SKM-1 treated with dmso at 0.1 percent for 144 hours (cell line): ENCODE data around the gene PTOV1.

Source experiments
- DNase-seq: peaks from one replicate; lab custom pipeline; 2025; ENCODE audit not compliant: unreplicated experiment; lab: John Stamatoyannopoulos, UW

The PTOV1 gene

DNA sequence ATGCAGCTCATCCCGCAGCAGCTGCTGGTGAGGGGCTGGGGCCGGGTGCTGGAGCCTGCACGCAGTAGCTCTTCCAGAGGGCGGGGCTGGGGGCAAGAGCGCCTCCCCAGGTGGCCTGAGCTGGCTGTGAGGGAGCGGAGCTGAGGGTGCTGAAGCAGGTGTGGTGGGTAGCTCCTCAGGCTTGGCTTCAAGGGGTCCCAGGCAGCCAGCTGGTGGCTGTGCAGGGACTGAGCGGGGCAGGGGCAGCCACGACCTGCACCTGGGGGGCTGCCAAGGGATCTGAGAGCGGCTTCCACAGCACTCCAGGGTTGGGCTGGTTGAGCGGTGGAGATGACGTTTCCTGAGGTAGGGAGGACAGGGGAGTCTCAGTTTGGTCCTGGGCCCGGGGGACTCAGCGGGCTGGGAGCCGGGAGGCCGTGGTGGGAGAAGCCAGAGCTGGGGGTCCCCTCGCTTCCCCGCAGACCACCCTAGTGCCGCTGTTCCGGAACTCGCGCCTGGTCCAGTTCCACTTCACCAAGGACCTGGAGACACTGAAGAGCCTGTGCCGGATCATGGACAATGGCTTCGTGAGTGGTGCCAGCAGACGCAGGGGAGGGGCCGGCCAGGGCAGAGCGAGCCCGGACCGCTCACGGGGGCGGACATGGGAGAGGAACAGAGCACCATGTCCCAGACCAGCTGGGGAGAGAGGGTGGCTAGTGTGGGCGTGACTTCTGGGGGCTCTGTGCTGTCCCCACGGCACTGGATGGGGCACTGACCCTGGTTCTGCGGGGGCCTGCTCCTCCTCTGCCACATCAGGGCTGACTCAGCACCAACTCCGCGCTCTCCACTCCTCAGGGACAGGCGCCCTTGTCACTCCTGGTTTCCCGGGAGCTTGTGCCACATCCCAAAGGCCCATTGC is 7.4 kb downstream of the PTOV1 start:
- DNase-seq = no peak

DNA sequence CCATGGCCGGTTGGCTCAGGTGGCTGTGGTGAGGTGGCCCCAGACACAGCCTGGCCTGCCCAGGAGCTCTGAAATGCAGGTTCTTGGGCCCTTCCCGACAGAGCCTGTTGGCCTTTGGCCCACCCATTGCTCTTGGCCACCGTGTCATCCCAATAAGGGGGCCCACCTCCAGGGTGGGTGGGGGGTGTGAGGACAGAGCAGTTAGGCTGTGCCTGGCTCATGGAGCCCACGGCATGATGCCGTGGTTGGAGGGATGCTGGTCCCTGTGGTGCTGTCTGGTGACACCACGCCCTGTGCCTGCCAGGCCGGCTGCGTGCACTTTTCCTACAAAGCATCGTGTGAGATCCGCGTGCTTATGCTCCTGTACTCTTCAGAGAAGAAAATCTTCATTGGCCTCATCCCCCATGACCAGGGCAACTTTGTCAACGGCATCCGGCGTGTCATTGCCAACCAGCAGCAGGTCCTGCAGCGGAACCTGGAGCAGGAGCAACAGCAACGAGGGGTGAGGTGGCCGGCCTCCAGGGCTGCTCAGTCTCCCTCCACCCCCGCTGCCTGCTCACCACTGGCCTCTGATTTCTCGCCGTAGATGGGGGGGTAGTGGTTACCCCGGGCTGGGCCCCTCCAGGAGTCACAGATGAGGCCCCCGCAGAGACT is 8.8 kb downstream of the PTOV1 start:
- no peak for DNase-seq

DNA sequence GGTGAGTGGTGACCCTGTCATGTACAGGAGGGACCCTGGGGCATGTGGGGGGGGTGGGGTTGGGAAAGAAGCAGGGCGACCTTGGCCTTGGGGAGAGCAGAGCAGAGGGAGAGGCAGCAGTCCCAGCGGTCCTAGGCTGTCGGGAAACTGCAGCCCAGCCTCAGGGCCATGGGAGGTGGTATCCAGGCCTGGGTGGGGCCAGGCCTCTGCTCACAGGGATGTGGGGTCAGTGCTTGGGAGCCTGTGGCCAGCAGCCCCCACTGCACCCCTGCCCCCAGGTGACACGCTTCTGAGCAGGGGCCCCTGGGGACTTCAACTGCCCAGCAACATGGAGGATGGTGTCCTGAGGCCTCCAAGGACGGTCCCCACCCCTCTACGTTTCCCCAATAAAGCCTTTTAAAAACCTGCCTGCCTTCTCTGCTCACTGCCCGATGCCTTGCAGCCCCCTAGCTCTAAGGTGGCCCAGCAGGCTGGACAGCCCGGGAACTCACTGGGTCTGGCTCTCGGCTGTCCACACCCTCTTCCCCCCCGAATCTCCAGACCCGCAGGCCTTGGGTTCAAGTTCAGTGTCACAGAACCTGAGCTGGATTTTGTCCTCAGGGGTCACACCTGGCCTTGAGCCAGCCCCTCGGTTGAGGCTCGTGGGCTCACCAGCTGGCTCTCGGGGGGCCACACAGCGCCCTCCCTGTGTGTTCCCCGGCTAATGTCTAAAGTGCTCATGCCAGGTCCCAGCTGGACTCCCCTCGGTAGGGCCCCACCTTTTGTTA is 9.6 kb downstream of the PTOV1 start:
- no peak for DNase-seq

DNA sequence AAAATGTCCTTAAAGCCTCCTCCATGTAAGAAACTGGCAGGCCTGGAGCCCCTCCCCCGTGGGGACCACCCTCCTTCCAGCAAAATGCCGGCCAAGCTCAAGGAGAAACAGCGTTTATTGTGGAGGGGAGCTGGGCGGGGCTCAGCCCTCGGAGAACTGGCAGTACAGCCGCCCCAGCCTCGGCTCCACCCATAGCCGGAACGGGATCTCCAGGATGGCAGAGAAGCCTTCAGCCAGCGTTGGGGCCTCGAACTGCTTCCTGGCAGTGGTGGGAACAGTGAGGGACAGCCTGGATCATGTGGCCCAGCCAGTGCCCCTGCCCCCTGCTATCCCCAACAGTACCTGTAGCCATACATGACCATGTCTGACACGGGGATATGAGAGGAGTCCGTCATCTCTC is 10.1 kb downstream of the PTOV1 start:
- no peak for DNase-seq

DNA sequence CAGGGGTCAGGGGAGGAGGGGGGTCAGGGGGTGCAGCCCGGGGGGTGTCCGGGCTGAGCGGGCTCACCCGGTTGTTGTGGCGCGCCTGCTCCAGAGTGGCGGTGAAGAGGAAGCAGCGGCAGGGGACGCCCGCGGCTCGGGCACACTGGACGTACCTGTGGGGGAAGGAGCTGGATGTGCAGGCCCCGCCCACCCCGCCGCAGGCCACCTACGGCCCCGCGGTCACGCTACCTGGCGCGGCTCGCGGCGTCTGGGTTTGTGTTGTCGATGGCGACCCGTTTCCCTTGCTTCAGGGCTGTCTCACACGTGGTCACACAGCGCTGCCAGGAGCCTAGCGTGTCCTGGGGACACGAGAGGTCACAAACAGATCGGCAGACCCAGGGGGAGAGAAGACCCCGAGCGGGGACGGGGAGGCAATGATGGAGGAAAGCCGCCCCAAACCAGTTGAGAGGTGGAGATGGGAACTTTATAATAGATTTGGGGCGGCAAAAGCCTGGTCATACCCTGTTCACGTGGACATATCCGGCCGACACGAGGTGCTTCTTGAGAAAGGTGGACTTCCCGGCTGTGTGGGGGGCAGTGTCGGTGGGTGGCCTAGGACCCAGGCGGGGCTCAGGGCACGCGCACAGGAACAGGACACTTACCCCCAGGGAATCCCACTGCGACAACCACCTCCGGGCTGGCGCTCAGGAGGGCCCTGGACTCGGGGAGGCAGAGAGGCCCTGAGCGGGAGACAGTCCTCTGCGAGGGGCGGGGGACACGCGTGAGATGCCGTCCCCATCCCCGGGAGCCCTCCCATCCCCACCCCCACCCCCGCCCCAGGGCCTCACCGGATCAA is 10.8 kb downstream of the PTOV1 start:
- DNase-seq = no peak

DNA sequence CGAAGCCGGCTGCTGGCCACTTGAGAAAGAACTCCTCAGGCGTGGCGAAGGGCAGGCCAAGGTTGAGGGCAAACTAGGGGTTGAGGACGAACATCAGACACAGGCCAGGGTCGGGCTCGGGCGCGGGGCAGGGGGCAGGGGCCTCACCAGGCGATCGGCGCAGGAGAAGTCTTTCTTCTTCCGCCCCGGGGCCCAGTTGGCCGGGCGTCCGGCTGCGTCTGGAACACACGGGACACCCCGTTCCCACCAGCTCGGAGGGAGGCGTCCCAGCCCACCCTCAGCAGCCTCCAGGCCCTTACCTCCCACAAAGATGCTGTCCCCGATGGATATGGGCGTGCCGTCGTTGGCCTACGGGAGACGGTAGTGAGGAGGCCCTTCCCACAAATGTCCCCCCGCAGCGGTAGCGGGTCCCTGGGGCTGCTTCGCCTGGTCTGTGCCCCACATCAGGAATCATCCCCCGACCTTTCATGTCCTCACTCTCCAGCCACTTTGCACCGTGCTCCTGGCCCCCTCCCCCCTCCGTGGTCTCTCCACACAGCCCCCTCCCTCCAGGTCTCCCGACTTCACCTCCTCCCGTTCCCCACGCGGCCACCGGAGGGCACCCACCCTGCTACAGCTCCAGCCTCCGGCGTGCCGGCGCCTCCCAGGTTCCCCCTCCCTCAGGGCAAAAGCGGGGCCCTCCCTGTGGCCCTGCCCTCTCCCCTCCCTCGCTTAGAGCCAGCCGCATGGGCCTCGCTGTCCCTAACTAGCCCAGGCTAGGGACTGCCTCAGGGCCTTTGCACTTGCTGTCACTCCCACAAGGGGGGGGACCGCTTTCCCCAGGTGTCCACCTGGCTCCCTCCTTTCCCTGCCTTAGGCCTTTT is 11.7 kb downstream of the PTOV1 start:
- DNase-seq = no peak

DNA sequence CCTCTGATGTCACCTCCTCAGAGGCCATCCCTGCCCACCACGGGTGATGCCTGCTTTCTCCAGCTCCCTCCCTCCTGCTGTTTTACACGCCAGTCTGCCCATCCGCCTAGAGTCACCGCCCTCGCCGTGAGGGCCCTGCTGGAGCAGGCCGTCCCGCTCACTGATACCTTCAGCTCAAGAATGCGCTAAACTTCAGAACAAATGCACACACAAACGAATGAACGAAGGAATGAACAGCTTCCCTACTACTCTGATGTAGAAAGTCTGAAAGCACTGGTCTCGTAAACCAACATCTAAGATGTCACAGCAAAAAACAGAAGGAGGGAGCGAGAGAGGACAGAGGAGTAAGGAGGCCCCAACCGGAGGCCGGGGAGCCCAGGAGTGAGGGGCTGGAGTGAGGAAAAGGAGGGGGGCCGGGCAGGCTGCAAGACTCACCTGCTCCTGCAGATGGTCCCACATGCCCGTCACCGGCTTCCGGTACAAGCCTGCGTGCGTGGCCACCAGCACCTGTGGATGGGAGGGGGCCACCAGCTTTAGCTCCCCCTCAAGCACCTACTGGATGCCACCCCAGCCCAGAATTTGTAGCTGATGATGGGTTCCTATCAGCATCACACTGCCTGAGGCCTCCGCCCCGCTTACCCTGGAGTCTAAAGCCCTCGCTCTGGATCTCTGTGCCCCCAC is 12.4 kb downstream of the PTOV1 start:
- no peak for DNase-seq

DNA sequence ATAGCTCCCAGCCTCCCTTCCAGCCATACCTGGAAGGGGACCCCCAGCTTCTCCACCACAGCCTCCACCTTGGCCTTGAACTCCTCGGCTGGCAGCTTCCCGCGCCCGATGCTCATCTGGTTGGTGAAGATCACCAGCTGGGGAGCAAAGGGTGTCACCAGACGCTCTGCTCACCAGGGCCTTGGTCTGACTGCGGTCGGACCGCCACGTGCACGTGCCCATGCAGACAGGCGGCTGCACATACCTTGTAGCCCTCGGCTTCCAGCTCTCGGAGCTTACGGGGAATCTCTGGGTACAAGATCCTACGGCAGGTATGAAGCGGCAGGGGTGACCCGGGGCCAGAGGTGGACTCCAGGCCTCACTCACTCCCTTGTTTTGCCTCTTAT is 13.0 kb downstream of the PTOV1 start:
- no peak for DNase-seq

DNA sequence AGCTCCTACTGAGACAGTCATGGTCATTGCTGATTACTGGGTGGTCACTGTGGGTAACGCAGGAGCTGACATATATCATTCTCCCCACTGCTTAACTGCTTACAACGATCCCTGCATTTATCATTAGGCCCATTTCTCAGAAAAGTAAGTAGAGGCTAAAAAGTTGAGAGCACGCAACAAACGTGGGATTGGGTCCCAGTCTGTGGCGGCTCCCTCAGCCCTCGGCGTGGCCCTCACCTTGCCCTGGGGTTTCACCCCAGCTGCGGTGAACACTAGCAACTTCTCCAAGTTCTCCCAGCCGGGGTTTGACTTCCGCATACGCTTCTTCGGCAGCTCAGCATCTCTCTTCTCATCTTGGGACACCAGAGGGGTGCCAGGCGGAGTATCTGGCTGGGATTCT is 13.9 kb downstream of the PTOV1 start:
- no peak for DNase-seq

DNA sequence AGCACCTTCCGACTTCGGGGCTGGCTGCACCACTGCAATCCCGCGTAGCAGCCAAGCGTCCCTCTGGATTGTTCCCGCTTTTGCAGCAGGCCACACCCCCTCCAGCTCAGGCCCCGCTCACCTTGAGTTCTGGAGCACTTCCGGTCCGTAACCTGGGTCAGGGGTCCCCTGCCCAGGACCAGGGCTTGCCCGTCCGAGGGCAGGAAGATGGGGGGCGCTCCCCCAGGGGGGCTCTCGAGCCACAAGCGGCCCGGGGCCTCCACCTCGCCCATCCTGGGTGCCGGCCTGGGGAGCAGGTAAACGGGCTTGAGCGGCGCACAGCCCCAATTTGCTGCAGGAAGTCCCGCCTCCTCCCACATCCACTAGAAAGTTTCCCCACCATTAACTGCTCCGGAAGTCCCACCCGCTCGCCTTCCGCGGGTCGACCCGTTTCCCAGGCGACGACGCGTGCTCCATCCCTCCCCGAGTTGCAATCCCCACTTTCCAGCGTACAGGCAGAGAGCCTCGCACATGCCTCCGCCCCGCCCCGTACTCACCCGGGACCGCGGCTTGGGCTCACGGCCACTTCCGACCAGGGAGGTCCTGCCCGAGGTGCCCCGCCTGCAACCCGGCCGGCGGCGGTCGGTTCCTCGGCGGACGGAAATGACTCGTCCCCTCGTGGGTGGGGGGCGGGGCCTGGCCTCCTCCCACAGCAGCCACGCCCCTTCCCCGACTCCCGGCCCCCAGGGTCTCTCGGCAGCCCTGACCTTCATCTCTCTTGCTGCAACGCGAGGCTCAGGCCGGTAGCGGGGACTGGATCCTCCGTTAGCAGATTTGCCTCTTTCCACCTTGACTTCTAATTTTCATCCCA is 16.2 kb downstream of the PTOV1 start, which contains the start of gene PNKP:
PNKP (minus strand) TSS at position 644 of the 850 bp plus-strand sequence; CDS start at position 272, 372 bp downstream.
- peak; percentile 56 for DNase-seq

DNA sequence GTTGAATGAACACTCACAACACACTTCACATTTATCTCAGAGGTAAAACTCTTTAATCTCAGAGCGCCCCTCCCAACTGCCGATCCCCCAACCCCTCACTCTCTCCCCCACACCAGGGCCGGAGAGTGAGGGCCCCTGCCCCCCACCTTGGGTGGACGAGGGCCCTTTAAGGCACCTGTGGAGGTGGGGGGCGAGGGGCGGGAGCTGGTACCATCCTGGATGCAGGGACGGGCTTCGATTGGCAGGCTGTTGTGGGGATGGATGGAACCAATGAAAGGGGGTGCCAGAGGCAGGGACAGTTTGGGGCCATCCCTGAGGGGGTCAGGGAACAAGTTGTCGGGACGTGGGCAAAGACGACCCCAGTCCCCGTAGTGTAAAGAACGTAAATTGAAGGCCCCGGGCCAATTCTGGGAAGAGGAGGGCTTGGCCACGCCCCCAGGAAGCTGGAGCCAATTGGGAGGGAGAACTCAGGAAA is 18.1 kb downstream of the PTOV1 start:
- DNase-seq = no peak

DNA sequence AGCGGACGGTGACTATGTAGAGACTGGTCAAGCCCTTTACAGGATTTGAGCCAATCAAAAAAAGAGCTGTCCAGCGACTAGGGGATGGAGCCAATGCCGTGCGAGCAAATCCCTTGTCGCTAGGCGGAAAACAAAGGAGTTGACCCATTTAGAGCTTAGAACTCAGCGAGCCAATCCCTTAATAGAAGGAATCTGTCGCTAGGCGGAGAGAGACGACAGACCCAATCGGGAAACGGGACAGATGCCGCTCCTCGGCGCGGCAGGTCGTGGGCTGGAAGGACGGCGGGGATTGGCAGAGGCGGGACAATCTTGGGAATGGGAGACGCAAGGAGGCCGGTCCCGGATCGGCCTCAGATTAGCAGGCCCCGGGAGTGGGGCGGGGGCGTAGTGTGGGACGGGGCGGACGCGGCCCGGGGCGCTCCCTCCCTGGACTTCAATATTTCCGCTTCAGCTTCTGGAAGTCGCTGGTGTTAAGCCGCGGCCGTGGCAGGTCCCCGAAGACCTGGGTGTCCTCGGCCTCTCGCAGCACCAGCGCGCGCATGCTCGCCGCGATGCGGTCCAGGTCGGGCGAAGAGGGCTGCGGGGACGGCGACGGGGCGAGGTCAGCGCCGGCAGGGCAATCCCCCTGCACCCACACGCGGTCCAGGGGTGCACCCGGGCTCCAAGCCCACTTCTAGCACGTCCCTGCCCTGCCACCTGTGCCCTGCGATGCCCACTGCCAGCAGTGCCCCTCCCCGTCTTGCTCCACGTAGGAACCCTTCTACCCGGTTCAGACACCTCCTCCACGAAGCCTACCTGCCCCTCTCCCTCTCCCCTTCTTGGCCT is 18.7 kb downstream of the PTOV1 start:
- DNase-seq = peak; percentile 95

DNA sequence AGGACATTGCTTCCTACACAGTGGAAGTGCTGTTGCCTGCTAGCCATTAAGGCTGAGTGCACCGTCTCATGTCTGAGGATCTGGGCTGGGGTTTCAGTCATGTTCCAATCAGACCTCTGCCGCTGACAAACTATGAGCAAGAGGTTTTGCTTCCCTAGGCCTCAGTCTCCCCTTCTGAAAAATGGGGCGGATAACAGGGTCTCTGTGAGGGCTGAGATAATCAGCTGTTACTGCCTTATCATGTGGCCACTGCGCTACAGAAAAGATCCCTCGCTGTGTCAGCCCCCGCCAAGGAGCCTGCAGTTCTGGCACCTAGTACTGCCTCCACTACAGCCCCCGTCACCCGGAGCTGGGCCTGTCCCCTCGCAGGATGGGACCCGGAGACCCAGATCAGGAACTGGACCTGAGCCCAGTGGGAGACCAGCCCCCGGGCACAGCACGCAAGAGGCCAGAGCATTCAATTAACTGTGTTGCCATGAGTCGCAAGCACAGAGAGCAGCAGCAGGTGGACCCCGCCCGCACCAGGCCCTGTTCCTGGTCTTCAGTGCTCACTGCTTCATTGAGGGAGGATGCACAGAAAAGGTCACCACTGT is 19.4 kb downstream of the PTOV1 start:
- DNase-seq = no peak

DNA sequence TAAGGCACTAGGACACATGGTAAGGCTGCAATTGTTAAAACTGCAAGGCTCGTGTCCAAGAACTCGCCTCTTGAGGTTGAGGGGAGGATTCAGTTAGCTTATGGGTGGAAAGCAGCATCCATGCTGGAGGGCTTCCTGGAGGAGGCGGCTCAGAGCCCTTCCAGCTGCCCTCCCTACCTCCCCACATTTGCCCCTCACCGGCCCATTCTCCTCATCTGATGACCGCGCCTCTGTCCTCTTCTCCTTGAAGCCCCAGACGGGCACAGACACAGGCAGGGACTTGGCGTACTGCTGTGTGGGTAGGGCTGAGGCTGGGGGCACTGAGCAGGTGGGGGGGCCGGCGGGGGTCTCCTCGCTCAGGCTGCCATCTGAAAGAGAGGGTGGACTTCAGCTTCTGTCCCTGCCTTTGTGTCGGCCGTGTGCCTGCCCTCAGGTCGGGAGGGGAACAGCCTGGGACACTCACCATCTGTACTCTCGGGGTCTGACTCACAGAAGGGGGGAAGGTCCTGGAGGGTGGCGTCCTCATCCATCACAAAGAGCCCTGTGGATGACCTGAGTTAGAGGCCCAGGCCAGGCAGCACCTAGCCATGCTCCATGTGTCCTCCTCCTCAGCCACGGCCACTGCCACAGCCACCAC is 20.5 kb downstream of the PTOV1 start:
- no peak for DNase-seq

DNA sequence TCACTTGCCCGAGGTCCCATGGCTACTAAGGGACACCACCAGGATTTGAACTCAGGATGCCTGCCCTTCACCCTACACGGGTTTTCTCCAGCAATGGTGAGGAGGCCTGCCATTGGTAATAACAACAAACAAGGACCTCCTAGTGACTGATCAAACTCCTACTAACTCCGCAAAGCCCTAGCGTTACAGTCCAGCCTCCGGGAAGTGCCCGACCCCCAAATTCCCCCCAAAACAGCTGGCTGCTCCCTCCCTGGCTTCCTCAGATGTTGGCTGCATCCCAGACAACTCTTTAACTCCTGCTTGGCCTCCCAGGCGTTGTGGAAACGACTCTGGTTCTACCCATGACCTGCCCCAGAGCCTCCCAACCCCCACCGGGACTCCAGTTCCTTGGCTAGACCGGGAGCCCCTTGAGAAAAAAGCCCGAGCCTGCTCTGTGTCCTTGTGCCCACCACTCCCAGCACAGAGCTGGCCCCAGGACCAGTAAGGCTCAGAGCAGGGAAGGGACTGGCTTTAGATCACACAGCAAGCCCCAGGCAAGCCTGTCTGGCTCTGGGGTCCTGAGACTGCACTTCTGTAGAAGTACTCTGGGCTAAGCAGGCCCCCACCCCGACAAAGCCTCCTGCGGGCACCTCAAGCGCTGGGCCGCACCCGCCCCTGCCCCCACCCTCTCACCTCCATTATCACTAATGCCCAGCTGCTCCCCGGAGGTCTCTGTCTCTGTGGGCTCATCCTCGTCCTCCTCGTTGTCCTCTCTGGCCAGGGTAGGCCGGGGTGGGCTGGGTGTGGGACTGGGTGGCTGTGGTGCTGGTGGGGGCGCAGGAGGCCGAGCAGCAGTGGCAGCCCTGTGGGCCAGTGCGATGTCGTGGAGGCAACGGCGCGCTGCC is 21.5 kb downstream of the PTOV1 start:
- no peak for DNase-seq

DNA sequence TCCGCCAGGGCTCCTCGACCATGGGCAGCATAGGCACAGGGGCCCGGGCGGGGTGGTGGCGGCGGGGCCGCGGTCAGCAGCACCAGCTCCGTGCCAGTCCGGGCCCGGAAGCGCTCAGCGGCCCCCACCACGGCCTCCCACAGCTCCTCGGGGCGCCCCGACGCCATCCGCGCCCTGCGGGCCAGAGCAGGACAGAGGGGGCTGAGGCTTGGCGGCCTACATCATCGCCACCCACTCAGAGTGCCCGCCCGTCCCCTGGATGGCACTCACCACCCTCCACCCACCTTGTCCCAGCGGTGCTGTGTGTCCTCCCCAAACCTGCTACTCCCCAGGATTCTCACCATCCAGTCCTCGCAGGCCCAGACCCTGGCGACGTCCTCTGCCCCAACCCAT is 22.2 kb downstream of the PTOV1 start:
- no peak for DNase-seq
